SK-N-SH (cell line): ENCODE measurements around the gene PDZD2.

ENCODE experiments used
- CHD2 ChIP-seq: fragments of 150-350 bp; IDR thresholded peaks from 2 replicates; pipeline ENCODE4 v1.6.1; 2018; ENCODE audit warnings: low read length; ENCODE audit not compliant: partially characterized antibody
- EZH2phosphoT487 ChIP-seq: fragments of 200-600 bp; sonication (generic); IDR thresholded peaks from 2 replicates; pipeline ENCODE4 v1.6.1; 2017; ENCODE audit warnings: low read depth, mixed run types, mild to moderate bottlenecking, antibody characterized with exemption, moderate library complexity, borderline replicate concordance
- FOXM1 ChIP-seq: IDR thresholded peaks from 2 replicates; pipeline ENCODE4 v1.4.0; 2012; ENCODE audit warnings: low read depth, mild to moderate bottlenecking
- JUND ChIP-seq: IDR thresholded peaks from 2 replicates; pipeline ENCODE4 v1.4.0; 2012
- POLR2AphosphoS5 ChIP-seq: IDR thresholded peaks from 2 replicates; pipeline ENCODE4 v1.6.1; 2012; ENCODE audit warnings: low read depth, low read length
- TAF1 ChIP-seq: IDR thresholded peaks from 2 replicates; pipeline ENCODE4 v1.6.1; 2012; ENCODE audit warnings: low read depth, mild to moderate bottlenecking, low read length, moderate library complexity, borderline replicate concordance
- TCF12 ChIP-seq: IDR thresholded peaks from 2 replicates; pipeline ENCODE4 v1.4.0; 2012
- TF ChIP-seq, protein P1 (sequence below): fragments of 200-600 bp; sonication (generic); IDR thresholded peaks from 2 replicates; pipeline ENCODE4 v1.6.1; 2017; ENCODE audit warnings: antibody characterized with exemption, mild to moderate bottlenecking, moderate library complexity
- TF ChIP-seq, protein P2 (sequence below): IDR thresholded peaks from 2 replicates; pipeline ENCODE4 v1.4.0; 2012; ENCODE audit warnings: low read depth
- TF ChIP-seq, protein P3 (sequence below): IDR thresholded peaks from 2 replicates; pipeline ENCODE4 v1.6.1; 2012; ENCODE audit warnings: mild to moderate bottlenecking, low read depth, low read length, moderate library complexity

DNA sequence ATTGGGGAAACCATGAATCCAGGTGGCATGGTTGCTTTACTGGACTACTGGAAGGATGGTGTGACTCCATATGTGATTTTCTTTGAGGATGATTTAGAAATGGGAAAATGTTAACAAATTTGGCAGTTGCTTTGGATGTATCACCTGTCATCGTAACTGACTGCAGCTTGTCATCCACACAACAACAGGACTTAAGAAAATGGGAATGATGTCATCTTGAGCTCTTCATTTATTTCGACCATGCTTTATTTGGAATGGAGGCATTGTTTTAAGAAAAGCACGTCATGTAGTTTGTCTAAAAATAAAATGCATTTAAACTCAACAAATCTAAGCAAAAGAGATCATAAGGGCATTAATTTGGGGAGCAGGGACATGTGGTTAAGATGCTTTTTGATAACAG, 270.1 kb downstream of the PDZD2 start:
- TF ChIP-seq, protein P1, sequence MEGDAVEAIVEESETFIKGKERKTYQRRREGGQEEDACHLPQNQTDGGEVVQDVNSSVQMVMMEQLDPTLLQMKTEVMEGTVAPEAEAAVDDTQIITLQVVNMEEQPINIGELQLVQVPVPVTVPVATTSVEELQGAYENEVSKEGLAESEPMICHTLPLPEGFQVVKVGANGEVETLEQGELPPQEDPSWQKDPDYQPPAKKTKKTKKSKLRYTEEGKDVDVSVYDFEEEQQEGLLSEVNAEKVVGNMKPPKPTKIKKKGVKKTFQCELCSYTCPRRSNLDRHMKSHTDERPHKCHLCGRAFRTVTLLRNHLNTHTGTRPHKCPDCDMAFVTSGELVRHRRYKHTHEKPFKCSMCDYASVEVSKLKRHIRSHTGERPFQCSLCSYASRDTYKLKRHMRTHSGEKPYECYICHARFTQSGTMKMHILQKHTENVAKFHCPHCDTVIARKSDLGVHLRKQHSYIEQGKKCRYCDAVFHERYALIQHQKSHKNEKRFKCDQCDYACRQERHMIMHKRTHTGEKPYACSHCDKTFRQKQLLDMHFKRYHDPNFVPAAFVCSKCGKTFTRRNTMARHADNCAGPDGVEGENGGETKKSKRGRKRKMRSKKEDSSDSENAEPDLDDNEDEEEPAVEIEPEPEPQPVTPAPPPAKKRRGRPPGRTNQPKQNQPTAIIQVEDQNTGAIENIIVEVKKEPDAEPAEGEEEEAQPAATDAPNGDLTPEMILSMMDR = no peak
- TF ChIP-seq JUND (no peak), FOXM1 (no peak), POLR2AphosphoS5 (no peak), TAF1 (no peak), CHD2 (no peak), EZH2phosphoT487 (no peak), TCF12 (no peak)
- TF ChIP-seq, protein P2, sequence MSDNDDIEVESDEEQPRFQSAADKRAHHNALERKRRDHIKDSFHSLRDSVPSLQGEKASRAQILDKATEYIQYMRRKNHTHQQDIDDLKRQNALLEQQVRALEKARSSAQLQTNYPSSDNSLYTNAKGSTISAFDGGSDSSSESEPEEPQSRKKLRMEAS = no peak
- TF ChIP-seq, protein P3, sequence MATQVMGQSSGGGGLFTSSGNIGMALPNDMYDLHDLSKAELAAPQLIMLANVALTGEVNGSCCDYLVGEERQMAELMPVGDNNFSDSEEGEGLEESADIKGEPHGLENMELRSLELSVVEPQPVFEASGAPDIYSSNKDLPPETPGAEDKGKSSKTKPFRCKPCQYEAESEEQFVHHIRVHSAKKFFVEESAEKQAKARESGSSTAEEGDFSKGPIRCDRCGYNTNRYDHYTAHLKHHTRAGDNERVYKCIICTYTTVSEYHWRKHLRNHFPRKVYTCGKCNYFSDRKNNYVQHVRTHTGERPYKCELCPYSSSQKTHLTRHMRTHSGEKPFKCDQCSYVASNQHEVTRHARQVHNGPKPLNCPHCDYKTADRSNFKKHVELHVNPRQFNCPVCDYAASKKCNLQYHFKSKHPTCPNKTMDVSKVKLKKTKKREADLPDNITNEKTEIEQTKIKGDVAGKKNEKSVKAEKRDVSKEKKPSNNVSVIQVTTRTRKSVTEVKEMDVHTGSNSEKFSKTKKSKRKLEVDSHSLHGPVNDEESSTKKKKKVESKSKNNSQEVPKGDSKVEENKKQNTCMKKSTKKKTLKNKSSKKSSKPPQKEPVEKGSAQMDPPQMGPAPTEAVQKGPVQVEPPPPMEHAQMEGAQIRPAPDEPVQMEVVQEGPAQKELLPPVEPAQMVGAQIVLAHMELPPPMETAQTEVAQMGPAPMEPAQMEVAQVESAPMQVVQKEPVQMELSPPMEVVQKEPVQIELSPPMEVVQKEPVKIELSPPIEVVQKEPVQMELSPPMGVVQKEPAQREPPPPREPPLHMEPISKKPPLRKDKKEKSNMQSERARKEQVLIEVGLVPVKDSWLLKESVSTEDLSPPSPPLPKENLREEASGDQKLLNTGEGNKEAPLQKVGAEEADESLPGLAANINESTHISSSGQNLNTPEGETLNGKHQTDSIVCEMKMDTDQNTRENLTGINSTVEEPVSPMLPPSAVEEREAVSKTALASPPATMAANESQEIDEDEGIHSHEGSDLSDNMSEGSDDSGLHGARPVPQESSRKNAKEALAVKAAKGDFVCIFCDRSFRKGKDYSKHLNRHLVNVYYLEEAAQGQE = no peak
